ENCODE data around the gene CLEC4G. TPM values are rescaled to one million over a fixed set of nuclear protein-coding genes. Genes with fewer than 3 reads are reported as not detected.

CLEC4G gene, protein sequence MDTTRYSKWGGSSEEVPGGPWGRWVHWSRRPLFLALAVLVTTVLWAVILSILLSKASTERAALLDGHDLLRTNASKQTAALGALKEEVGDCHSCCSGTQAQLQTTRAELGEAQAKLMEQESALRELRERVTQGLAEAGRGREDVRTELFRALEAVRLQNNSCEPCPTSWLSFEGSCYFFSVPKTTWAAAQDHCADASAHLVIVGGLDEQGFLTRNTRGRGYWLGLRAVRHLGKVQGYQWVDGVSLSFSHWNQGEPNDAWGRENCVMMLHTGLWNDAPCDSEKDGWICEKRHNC
- not detected for total RNA-seq

DNA sequence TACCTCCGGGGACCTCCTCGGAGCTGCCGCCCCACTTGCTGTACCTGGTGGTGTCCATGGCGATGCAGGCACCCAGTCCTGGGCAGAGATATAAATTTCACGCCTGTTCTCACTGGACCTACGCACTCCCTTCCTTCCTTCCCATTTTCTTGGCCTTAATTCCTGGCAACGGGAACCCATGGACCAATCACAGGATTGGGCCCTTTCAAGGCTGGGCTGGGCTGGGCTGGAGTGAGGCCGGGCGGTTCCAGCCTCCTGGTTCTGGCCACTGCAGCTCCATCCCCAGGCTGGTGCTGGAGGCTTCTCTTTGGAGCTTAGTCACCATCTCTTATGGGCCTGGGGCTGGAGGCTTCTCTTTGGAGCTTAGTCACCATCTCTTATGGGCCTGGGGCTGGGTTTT lies at the start of gene CLEC4G:
Gene CLEC4G, minus strand, starts transcription at position 66 of the 400 bp plus-strand sequence. Its CDS starts 8 bp downstream, at position 58.

DNA sequence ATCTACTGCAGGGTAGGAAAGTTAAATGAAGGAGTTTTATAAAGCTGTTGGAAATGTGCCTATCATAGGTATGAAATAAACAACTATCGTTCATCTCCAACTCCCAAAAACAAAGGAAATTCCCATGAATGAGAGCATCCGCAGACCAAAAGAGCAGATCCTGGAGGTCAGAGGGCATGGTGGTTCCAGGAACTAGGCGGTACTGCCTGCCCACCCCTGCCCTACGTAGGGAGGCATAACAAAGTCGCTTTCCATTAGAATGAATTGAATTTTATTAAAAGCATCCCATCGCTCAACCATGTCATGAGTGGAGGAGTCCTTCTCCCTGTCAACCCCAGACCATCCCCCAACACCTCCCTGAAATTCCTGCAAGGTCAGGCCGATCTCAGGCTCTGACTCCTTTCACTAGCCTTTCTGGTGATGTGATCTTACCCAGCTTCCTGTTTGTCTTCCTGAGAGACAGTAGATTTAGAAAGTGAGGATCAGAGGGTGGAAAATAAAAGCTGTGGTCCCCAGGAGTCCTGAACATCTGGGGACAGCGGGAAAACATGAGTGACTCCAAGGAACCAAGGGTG lies 30.9 kb upstream of the CLEC4G start, which contains the start of gene CLEC4M:
Gene CLEC4M, plus strand, starts transcription at position 525 of the 575 bp plus-strand sequence. Its CDS starts 24 bp downstream, at position 549.

DNA sequence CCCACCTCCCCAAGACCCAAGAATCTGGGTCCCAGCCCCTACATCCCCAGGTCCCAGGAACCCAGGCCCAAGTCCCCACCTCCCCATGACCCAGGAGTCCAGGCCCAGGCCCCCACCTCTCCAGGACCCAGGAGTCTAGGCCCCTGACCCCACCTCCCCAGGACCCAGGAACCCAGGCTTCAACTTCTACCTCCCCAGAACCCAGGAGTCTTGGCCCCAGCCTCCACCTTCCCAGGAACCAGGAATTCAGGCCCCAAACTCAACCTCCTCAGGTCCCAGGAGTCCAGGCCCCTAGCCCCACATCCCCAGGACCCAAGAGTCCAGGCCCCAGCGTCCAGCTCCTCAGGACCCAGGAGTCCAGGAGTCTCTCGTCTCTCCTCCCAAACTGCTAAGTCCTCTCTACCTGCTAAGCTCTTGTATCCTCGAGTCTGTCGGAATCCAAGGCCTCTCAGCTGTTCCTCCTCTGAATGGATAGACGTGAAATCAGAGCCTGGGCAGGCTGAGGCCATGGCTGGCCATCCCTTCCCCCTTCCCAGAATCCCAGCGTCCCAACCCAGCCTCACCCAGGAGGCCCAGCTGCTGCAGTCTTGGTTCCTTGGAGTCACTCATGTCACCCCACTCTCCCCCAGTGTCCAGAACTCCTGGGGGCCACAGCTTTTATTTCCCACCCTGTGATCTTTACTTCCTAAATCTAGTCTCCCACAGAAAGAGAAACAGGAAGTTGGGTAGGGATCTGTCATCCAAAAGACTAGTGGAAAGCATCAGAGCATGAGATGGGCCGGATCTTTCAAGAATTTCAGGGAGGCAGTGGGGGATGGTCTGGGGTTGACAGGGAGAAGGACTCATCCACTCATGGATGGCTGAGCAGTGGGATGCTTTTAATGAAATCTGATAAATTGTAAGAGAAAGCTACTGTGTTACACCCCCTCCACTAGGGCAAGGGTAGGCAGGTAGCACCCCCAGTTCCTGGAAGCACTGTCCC lies 15.3 kb upstream of the CLEC4G start, which contains the start of gene CD209:
Gene CD209, minus strand, starts transcription at position 632 of the 982 bp plus-strand sequence. Its CDS starts 23 bp downstream, at position 609.

DNA sequence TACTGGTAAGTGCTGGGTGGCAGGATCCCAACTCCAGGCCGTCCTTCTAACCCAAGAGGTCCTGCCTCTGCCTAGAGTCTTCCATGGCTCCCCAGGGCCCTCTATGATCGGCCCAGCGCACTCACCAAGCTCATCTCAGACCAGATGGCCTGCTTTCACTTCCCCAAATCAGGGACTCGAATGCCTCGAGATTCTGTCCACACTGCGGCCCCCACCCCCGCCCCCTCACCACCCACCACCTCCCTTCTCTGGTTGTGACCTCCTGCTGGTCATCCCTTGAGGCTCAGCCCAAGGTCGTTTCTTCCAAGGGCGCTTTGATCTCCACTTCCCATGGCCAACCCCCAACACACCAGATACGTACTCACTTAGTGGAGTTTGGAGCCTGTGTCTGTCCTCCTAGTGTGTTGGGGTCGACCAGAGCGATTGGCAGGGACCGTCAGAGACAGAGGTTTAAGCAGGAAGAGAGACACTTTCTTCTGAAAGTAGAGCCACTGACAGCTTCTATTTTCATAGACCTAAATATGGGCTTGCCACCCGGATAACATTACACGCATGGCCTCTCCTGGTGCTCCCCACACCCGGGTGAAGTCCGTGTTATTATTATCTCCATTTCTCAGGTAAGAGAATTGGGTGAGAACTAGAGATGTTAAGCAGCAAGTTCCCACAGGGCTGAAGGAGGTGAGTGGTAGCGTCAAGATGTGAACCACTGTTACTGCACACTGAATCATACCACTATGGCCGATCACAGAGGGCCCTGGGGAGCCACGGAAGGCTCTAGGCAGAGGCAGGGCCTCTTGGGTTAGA lies 30.1 kb downstream of the CLEC4G start, which contains the start of gene FCER2:
Gene FCER2, minus strand, starts transcription at position 478 of the 804 bp plus-strand sequence. CDS start 2,371 bp downstream, outside the sequence.

DNA sequence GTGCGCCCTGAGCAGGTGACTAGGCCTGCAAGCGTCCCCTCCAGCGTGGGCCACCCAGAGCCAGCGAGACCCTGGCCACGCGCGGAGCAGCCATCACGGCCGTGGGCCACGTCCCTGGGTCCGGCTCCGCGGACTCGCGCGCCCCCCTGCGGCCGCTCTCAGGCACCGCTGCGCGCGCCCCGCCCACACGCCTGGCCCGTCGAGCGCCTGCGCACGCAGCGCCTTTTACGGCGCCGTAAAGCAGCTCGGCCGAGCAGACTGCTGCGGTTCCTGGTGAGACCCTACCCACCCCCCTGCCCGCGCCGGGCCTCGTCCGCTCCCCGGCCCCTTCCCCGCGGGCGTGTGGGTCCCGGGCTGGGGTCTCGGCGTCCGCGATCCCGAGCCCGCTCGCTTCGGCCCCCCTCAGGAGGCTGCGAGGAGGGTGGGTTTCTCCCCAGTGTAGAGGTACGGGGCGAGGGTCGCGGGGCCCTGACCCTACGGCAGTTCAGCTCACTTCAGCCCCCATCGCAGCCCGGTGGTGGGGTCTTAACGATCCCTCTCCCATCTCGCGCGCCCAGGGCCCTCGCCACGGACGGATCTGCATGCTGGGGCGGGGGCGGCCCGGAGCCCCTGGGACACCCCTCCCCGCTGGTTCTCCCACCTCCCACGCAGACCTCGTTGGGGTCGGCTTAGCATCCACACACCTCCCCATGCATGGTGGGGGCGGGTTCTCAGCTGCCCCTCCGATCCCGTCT lies 51.1 kb downstream of the CLEC4G start, which contains the start of gene TRAPPC5:
Gene TRAPPC5, plus strand, starts transcription at position 228 of the 734 bp plus-strand sequence. CDS start 1,421 bp downstream, outside the sequence.

Other genes starting within 250 kb of the CLEC4G start
- gene PEX11G, start 243.1 kb downstream of the CLEC4G start, total RNA-seq, result 0.94 TPM
- gene ZNF358, start 216.0 kb downstream of the CLEC4G start, total RNA-seq, result 14.7 TPM
- 13.1 TPM for gene MCOLN1, start 209.5 kb downstream of the CLEC4G start, total RNA-seq
- gene PNPLA6, start 196.4 kb downstream of the CLEC4G start, total RNA-seq, result 57.9 TPM
- gene CAMSAP3, start 136.2 kb downstream of the CLEC4G start, total RNA-seq, result 28.2 TPM
- gene XAB2, start 102.6 kb downstream of the CLEC4G start, total RNA-seq, result 32.9 TPM
- 23.2 TPM for gene PET100, start 102.3 kb downstream of the CLEC4G start, total RNA-seq
- gene PCP2, start 98.4 kb downstream of the CLEC4G start, total RNA-seq, result not detected
- 3.4 TPM for gene STXBP2, start 95.0 kb downstream of the CLEC4G start, total RNA-seq
- not detected for gene RETN, start 63.1 kb downstream of the CLEC4G start, total RNA-seq
- gene MCEMP1, start 55.0 kb downstream of the CLEC4G start, total RNA-seq, result not detected
- gene TRAPPC5, start 51.3 kb downstream of the CLEC4G start, total RNA-seq, result 13.1 TPM
- gene FCER2, start 30.0 kb downstream of the CLEC4G start, total RNA-seq, result not detected
- not detected for gene CD209, start 15.4 kb upstream of the CLEC4G start, total RNA-seq
- not detected for gene CLEC4M, start 31.1 kb upstream of the CLEC4G start, total RNA-seq
- 57.0 TPM for gene EVI5L, start 98.1 kb upstream of the CLEC4G start, total RNA-seq
- gene PRR36, start 142.3 kb upstream of the CLEC4G start, total RNA-seq, result 6.6 TPM
- gene LRRC8E, start 156.4 kb upstream of the CLEC4G start, total RNA-seq, result not detected
- 8.5 TPM for gene MAP2K7, start 171.8 kb upstream of the CLEC4G start, total RNA-seq
- gene TGFBR3L, start 182.7 kb upstream of the CLEC4G start, total RNA-seq, result not detected
- 6.6 TPM for gene SNAPC2, start 188.2 kb upstream of the CLEC4G start, total RNA-seq
- 38.5 TPM for gene CTXN1, start 194.0 kb upstream of the CLEC4G start, total RNA-seq
- 40.4 TPM for gene TIMM44, start 211.6 kb upstream of the CLEC4G start, total RNA-seq

Data from parietal lobe (tissue), 1 donor.